ENCODE data around the gene CD9. TPM values are rescaled to one million over a fixed set of nuclear protein-coding genes. Genes with fewer than 3 reads are reported as not detected.
A peak's percentile ranks its signal among the peaks of the same experiment; 100 is the strongest.

The CD9 gene
- total and polyA plus RNA-seq, 8 donors: 100 to 512 (median 121) TPM

GRCh38 chr12:6249580-6249979, 49.4 kb downstream of the CD9 start:
- Histone ChIP-seq H3K9me3 (no peaks in the 10 kb centered on the region), H3K36me3 (no peaks in the 10 kb centered on the region), H3K27me3 (no peaks in the 10 kb centered on the region), H3K27ac (no peak overlapping the region), H3K4me1 (no peaks in the 10 kb centered on the region), H3K4me3 (no peak overlapping the region)
- no peak for TF ChIP-seq CTCF (IDR thresholded peaks at IDR 0.05)
- intact Hi-C loops (cut with DNase I): no loop called here
- DNase-seq (no peak), ATAC-seq (no peak)

GRCh38 chr12:6250343-6250742, 50.1 kb downstream of the CD9 start:
- H3K4me3 ChIP-seq: no peak overlapping the region
- no peak overlapping the region for H3K27ac ChIP-seq
- H3K9me3 ChIP-seq: no peaks in the 10 kb centered on the region
- H3K4me1 ChIP-seq: no peaks in the 10 kb centered on the region
- ATAC-seq: peak; percentile 44
- DNase-seq: no peak
- intact Hi-C loops (cut with DNase I): no loop called here
- no peaks in the 10 kb centered on the region for H3K27me3 ChIP-seq
- H3K36me3 ChIP-seq: no peaks in the 10 kb centered on the region
- TF ChIP-seq CTCF (IDR thresholded peaks at IDR 0.05): no peak

- H3K4me3 ChIP-seq: no peak overlapping the region
- intact Hi-C loops (cut with DNase I): no loop called here
- no peaks in the 10 kb centered on the region for H3K36me3 ChIP-seq
- DNase-seq: no peak
- no peaks in the 10 kb centered on the region for H3K4me1 ChIP-seq
- no peak overlapping the region for H3K27ac ChIP-seq
- H3K27me3 ChIP-seq: no peaks in the 10 kb centered on the region
- TF ChIP-seq CTCF (IDR thresholded peaks at IDR 0.05): no peak
- no peaks in the 10 kb centered on the region for H3K9me3 ChIP-seq
- ATAC-seq: no peak
Measured at GRCh38 chr12:6253278-6253677, 53.1 kb downstream of the CD9 start.

- Histone ChIP-seq H3K9me3 (no peaks in the 10 kb centered on the region), H3K27me3 (no peaks in the 10 kb centered on the region), H3K4me1 (no peaks in the 10 kb centered on the region), H3K27ac (no peak overlapping the region), H3K36me3 (no peaks in the 10 kb centered on the region), H3K4me3 (no peak overlapping the region)
- no peak for TF ChIP-seq CTCF (IDR thresholded peaks at IDR 0.05)
- ATAC-seq (no peak), DNase-seq (no peak)
- intact Hi-C loops (cut with DNase I): no loop called here
Measured at GRCh38 chr12:6254491-6254890, 54.3 kb downstream of the CD9 start.

- H3K9me3 ChIP-seq: no peaks in the 10 kb centered on the region
Measured at GRCh38 chr12:6257007-6257406, 56.8 kb downstream of the CD9 start.

More at GRCh38 chr12:6257007-6257406, 56.8 kb downstream of the CD9 start:
- Histone ChIP-seq H3K36me3 (no peaks in the 10 kb centered on the region), H3K4me1 (no peaks in the 10 kb centered on the region), H3K4me3 (no peak overlapping the region), H3K27me3 (no peaks in the 10 kb centered on the region), H3K27ac (no peak overlapping the region)
- intact Hi-C loops (cut with DNase I): no loop called here
- no peak for TF ChIP-seq CTCF (IDR thresholded peaks at IDR 0.05)
- DNase-seq (no peak), ATAC-seq (no peak)
